Uterus (tissue), 2 donors: ENCODE measurements around the gene ARID5B.

ENCODE experiments used
- POLR2A ChIP-seq, 2 donors: fragments of 450-650 bp; IDR thresholded peaks; one replicate each; pipeline ENCODE4 v1.6.1; 2016; ENCODE audit warnings: antibody characterized with exemption in 2 of 2, mild to moderate bottlenecking in 1 of 2, moderate library complexity in 1 of 2
- TF ChIP-seq, protein P1 (sequence below), 4 experiments: fragments of 200-600 bp in 2 of 4; fragments of 450-650 bp in 2 of 4; sonication (generic) in 2 of 4; IDR thresholded peaks; one replicate each; pipeline ENCODE4 v1.5.1; 2016 to 2019; ENCODE audit warnings: antibody characterized with exemption in 4 of 4, mild to moderate bottlenecking in 2 of 4, moderate library complexity in 1 of 4

DNA sequence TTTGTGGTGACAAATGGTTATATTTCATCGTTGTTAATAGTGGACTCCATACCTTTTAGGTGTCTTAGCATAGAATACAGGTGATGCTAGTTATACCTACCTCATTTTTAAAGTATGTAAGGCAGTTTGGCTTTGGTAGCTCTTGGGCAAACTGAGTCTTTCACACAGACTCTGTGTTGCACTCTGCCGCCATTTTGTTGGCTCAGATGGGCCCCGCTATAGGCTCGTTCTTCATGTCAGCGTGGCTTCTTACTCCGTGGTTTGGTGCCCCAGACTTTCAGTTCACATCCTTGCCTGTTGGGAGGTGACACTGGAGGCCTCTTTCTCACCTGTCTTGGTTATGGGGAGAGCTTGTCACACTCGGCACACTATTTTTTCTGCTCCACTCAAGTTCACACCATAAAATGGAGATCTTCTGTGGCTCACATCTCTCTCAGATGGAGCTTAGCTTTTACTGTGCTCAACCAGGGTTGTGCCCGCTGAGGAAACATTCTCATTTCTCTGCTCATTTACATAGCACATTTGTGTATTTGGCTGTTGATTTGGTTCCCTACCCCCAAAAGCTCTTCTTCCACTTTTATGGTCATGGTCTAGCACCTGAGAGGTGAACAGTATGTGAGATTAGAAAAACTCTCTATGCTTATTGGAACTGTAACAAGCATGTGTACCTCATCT, 178.5 kb downstream of the ARID5B start:
- TF ChIP-seq, protein P1, sequence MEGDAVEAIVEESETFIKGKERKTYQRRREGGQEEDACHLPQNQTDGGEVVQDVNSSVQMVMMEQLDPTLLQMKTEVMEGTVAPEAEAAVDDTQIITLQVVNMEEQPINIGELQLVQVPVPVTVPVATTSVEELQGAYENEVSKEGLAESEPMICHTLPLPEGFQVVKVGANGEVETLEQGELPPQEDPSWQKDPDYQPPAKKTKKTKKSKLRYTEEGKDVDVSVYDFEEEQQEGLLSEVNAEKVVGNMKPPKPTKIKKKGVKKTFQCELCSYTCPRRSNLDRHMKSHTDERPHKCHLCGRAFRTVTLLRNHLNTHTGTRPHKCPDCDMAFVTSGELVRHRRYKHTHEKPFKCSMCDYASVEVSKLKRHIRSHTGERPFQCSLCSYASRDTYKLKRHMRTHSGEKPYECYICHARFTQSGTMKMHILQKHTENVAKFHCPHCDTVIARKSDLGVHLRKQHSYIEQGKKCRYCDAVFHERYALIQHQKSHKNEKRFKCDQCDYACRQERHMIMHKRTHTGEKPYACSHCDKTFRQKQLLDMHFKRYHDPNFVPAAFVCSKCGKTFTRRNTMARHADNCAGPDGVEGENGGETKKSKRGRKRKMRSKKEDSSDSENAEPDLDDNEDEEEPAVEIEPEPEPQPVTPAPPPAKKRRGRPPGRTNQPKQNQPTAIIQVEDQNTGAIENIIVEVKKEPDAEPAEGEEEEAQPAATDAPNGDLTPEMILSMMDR (IDR thresholded peaks at IDR 0.05), result no peak
- TF ChIP-seq POLR2A (IDR thresholded peaks at IDR 0.05), result no peak
